PC-9 (cell line): ENCODE measurements around the gene SGCE. TPM values are rescaled to one million over a fixed set of nuclear protein-coding genes. Genes with fewer than 3 reads are reported as not detected.

Experiments
- BruUV-seq: library from RNA; stranded (reverse); fragments of 400-500 nt; replicated peaks from 2 replicates; lab custom pipeline; 2021; lab: Mats Ljungman, UMichigan
- CTCF ChIA-PET: fragments of 300-600 bp; sonication (Branson Sonifier 250); formaldehyde crosslinking; loops from one replicate; lab custom pipeline; 2022; ENCODE audit warnings: antibody characterized with exemption; lab: Charles Lee
- POLR2A ChIA-PET: fragments of 300-600 bp; sonication (Branson Sonifier 250); formaldehyde crosslinking; loops from one replicate; lab custom pipeline; 2022; ENCODE audit warnings: antibody characterized with exemption; ENCODE audit not compliant: unreplicated experiment; lab: Charles Lee
- DNase-seq, 2 experiments: peaks; one replicate each; pipeline versions ENCODE4 v3.0.0 to v3.0.0-alpha.2; 2015 to 2022; ENCODE audit warnings: mixed read lengths in 1 of 2
- H2AFZ ChIP-seq: fragments of 200-600 bp; sonication (generic); 2 replicates; pipeline ENCODE4 v1.8.1; 2017; ENCODE audit warnings: antibody characterized with exemption
- H3F3A ChIP-seq: fragments of 200-600 bp; sonication (generic); 2 replicates; pipeline ENCODE4 v1.8.1; 2017; ENCODE audit warnings: antibody characterized with exemption, mild to moderate bottlenecking, low read depth; ENCODE audit not compliant: insufficient read depth
- H3K27ac ChIP-seq: fragments of 200-600 bp; sonication (generic); 2 replicates; pipeline ENCODE4 v1.6.1; 2016; ENCODE audit warnings: mixed run types
- H3K27me3 ChIP-seq: fragments of 200-600 bp; sonication (generic); 2 replicates; pipeline ENCODE4 v1.6.1; 2016; ENCODE audit warnings: low read depth, mixed run types; ENCODE audit not compliant: insufficient read depth
- H3K36me3 ChIP-seq: fragments of 200-600 bp; sonication (generic); 2 replicates; pipeline ENCODE4 v1.6.1; 2016; ENCODE audit warnings: low read depth, mixed run types
- H3K4me1 ChIP-seq: fragments of 200-600 bp; sonication (generic); replicated peaks from 2 replicates; pipeline ENCODE4 v1.6.1; 2016; ENCODE audit warnings: mixed run types; ENCODE audit not compliant: insufficient read depth
- H3K4me2 ChIP-seq: fragments of 200-600 bp; sonication (generic); 2 replicates; pipeline ENCODE4 v1.6.1; 2017; ENCODE audit warnings: mixed run types
- H3K4me3 ChIP-seq: fragments of 200-600 bp; sonication (generic); 2 replicates; pipeline ENCODE4 v1.6.1; 2016; ENCODE audit warnings: mixed run types
- H3K79me2 ChIP-seq: fragments of 200-600 bp; sonication (generic); 2 replicates; pipeline ENCODE4 v1.6.1; 2017; ENCODE audit warnings: low read depth, mixed run types
- H3K9me2 ChIP-seq: fragments of 200-600 bp; sonication (generic); 2 replicates; pipeline ENCODE4 v1.8.1; 2017; ENCODE audit warnings: mild to moderate bottlenecking; ENCODE audit not compliant: insufficient read depth
- H3K9me3 ChIP-seq: fragments of 200-600 bp; sonication (generic); 2 replicates; pipeline ENCODE4 v1.8.1; 2016; ENCODE audit warnings: low read depth; ENCODE audit not compliant: insufficient read depth
- H4K20me1 ChIP-seq: fragments of 200-600 bp; sonication (generic); 2 replicates; pipeline ENCODE4 v1.8.1; 2017; ENCODE audit not compliant: insufficient read depth
- CTCF ChIP-seq: fragments of 200-600 bp; sonication (generic); conservative IDR thresholded peaks from 2 replicates; pipeline ENCODE4 v1.6.1; 2017; ENCODE audit warnings: mixed run types, antibody characterized with exemption, mild to moderate bottlenecking, moderate library complexity
- EZH2 ChIP-seq: fragments of 200-600 bp; sonication (generic); IDR thresholded peaks from 2 replicates; pipeline ENCODE4 v1.8.0; 2017; ENCODE audit warnings: antibody characterized with exemption, low read depth
- intact Hi-C: fragments of 100-400 bp; cut with micrococcal nuclease; formaldehyde crosslinking; loops from one replicate; pipeline ENCODE4 v1.10.0; 2022; ENCODE audit not compliant: unreplicated experiment
- total RNA-seq: library from RNA; stranded (reverse); gene quantifications from 2 replicates; pipeline ENCODE4 v1.2.3, GENCODE V29; 2021

SGCE gene
- total RNA-seq, 1 experiment from 2014 or later = 37.7 TPM

- no peaks in the 10 kb centered on the region for H3K4me1 ChIP-seq
- no peak overlapping the region for H3K4me2 ChIP-seq
- no peak overlapping the region for H2AFZ ChIP-seq
- no peaks in the 10 kb centered on the region for H4K20me1 ChIP-seq
- no peaks in the 10 kb centered on the region for H3F3A ChIP-seq
- no peaks in the 10 kb centered on the region for H3K9me2 ChIP-seq
- no peak overlapping the region for H3K4me3 ChIP-seq
- ChIA-PET POLR2A (no interaction called here), CTCF (no interaction called here)
- no peak for DNase-seq
- intact Hi-C loops = no loop called here
- H3K27ac ChIP-seq = no peak overlapping the region
- BruUV-seq = no TSS peak
- TF ChIP-seq EZH2 = no peak
- no peak for TF ChIP-seq CTCF
- H3K36me3 ChIP-seq = no peaks in the 10 kb centered on the region
- H3K79me2 ChIP-seq = no peaks in the 10 kb centered on the region
- H3K9me3 ChIP-seq = no peaks in the 10 kb centered on the region
- H3K27me3 ChIP-seq = no peaks in the 10 kb centered on the region
Measured at GRCh38 chr7:94612253-94612652, 43.7 kb downstream of the SGCE start.

- no peak for DNase-seq
- no peaks in the 10 kb centered on the region for H3K36me3 ChIP-seq
- no peaks in the 10 kb centered on the region for H3K27me3 ChIP-seq
- H3K9me2 ChIP-seq = no peaks in the 10 kb centered on the region; the same call in 1 of the 2 replicates
- no peaks in the 10 kb centered on the region for H3F3A ChIP-seq
- no TSS peak for BruUV-seq
- no peaks in the 10 kb centered on the region for H3K79me2 ChIP-seq
- H3K4me3 ChIP-seq = no peak overlapping the region
- no peak overlapping the region for H3K27ac ChIP-seq
- no peak overlapping the region for H2AFZ ChIP-seq
- no peaks in the 10 kb centered on the region for H3K9me3 ChIP-seq
- intact Hi-C loops = no loop called here
- TF ChIP-seq CTCF = no peak
- no peaks in the 10 kb centered on the region for H3K4me1 ChIP-seq
- CTCF ChIA-PET = no interaction called here
- no peak overlapping the region for H3K4me2 ChIP-seq
- H4K20me1 ChIP-seq = no peaks in the 10 kb centered on the region
- POLR2A ChIA-PET = no interaction called here
Measured at GRCh38 chr7:94609561-94609960, 46.4 kb downstream of the SGCE start.

- no peaks in the 10 kb centered on the region; the same call in 1 of the 2 replicates for H3K9me2 ChIP-seq
- TF ChIP-seq CTCF (no peak), EZH2 (no peak)
- no peak overlapping the region for H2AFZ ChIP-seq
- H3K27ac ChIP-seq = no peak overlapping the region
- BruUV-seq = no TSS peak
- no peak for DNase-seq
- H3K4me3 ChIP-seq = no peak overlapping the region
- H3K4me1 ChIP-seq = no peaks in the 10 kb centered on the region
- no peaks in the 10 kb centered on the region for H4K20me1 ChIP-seq
- POLR2A ChIA-PET = no interaction called here
- no peaks in the 10 kb centered on the region for H3K27me3 ChIP-seq
- no peaks in the 10 kb centered on the region for H3K79me2 ChIP-seq
- H3K4me2 ChIP-seq = no peak overlapping the region
- H3F3A ChIP-seq = no peaks in the 10 kb centered on the region
- intact Hi-C loops = no loop called here
- H3K9me3 ChIP-seq = no peaks in the 10 kb centered on the region
- CTCF ChIA-PET = no interaction called here
- H3K36me3 ChIP-seq = 0 out of 2 replicates have a peak, but pooled peaks cover 4% of the 10 kb centered on the region
Measured at GRCh38 chr7:94605031-94605430, 50.9 kb downstream of the SGCE start.
